CD4-positive, alpha-beta T cell treated with Interleukin-15 for 4 hours (primary cell): ENCODE measurements around the gene LACRT.
A peak's percentile ranks its signal among the peaks of the same experiment; 100 is the strongest.

Experiments used
- DNase-seq: peaks from one replicate; pipeline ENCODE4 v3.0.0-alpha.2; 2020; ENCODE audit warnings: low spot score

The LACRT gene

GRCh38 chr12:54601841-54602240 lies 32.9 kb downstream of the LACRT start:
- no peak for DNase-seq

- no peak for DNase-seq
Observed at GRCh38 chr12:54598970-54599369, 35.7 kb downstream of the LACRT start.

DNA sequence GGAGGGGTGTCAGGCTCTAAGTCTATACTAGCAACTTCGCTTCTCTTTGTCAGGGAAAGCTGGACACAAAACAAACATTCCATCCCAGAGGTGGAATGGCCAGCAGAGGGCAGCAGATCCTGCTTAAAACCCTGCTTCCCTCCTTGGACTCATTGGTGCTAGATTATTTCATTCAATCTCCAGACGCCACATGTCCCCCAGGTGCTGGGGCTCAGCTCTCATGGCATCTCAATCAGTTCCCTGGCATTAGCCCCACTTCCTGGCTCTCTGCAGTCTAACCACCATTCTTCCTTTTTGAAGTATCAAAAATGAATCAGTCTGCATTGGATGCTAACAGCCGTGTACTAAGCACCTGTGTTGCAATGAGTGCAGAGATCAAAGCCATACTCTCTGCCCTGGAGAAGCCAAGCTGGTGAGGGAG lies 38.2 kb downstream of the LACRT start:
- DNase-seq, result peak; percentile 32

DNA sequence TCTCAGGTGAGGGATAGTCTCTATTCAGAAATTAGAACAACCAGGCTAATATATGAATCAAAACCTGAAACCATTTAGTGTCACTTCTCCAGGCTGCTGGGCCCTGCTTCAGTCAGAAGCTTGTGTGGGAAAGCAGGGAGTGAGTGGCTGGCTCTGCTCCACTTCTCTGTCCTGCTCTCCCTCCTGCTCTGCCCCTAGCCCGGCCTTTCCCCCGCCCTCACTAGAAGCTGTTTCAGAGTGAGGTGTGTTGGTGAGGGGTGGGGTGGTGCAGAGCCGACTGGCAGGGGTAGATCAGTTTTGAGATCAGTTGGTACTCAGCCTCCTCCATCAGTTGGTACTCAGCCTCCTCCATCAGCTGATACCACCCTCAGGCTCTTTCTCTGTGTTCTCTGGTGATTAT lies 39.2 kb downstream of the LACRT start:
- no peak for DNase-seq

DNA sequence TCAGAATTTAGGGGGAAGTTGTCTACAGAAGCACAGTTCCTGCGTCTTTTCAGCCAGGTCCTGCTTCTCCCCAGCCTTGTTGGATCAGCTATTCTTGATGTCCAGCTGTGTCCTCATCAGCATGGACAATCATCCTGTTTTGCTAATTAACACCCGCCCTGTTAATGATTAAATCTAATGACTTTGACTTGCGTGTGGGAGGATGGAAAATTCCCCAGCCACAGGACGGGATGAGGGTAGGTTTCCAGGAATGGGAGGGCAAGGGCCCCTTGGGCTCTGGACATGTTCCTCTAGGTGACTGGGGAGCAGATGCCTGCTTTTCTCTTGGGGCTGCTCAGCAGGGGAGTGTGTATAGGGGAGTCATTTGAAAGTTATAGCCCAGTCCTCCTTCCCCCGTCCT lies 41.0 kb downstream of the LACRT start:
- no peak for DNase-seq

- no peak for DNase-seq
Observed at GRCh38 chr12:54593135-54593534, 41.6 kb downstream of the LACRT start.

DNA sequence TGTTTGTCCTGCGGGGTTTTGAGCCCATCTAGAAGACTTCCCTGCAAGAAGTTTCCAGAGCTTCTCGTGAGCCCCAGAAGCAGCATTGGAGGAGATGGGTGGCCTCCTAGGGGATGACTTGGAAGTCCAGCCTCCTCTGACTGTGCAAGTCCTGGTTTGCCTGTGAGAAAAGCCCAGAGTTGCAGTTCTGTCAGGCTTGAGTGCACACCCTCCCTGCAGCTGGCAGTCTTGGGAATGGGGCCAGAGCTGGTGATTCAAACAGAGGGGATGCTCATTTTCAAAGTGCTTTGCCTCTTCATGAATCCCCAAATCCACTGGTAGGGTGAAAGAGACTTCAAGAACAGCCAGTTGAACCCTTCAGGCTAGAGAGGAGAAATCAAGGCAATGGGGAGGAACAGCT lies 42.4 kb downstream of the LACRT start:
- DNase-seq, result no peak

GRCh38 chr12:54590978-54591591 lies 43.6 kb downstream of the LACRT start:
- DNase-seq, result no peak

DNA sequence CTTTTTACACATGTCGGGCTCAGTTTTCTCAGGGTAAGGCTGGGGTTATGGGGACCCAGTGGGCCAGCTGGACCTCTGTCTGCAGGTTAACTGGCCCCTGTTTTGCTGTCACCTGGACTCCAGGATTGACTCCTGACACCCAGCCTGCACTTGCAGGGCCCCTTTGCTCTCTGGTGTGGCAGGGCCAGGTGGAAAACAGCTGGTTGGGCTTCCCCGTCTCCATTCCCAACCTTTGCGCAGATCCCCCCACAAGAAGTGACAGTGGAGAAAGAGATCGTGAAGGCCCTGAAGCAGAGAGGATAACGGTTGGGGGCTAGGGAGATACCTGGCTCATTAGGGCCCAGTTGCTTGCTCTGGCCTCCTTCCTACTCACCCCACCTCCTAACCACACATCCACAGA lies 44.7 kb downstream of the LACRT start:
- no peak for DNase-seq

- no peak for DNase-seq
Observed at GRCh38 chr12:54588890-54589267, 45.8 kb downstream of the LACRT start.

DNA sequence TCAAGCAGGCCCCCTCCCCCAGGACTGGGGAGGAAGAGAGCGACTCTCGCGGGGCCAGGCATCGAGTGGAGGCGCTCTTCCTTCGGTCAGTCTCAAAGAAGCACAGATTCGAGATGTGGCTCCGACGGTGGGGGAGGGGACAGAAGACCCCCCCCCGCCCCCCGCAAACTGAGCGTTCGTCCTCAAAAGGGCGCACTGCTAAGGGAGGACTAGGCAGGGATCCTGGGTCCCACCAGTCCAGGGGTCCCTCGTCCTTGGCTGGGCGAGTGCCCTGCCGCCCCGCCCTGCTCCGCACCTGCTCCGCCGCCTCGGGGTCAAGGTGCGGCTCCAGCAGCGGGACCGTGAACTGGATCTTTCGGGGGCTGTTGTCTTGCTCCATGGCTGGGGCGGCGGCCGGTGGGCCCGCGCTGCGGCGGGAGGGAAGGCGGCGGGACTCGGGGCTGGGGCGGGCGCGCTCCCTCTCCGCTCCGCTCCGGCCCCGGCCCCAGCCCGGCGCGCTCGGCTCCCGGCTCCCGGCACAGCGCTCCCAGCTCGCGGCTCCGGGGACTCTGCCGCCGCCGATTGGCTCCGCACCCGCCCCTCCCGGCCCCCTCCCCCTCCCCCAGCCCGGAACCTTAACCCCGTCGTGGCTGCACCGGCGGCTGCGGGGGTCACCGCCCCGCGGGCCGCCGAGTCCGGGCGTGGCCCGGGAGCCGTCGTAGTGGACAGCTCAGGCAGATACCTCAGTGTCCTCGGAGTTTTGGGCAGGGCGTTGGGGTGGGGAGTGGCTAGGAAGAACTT lies 46.4 kb downstream of the LACRT start, which contains the start of gene PPP1R1A:
Gene PPP1R1A, minus strand, starts transcription at position 550 of the 780 bp plus-strand sequence. Its CDS starts 171 bp downstream, at position 379.
- no peak for DNase-seq

DNA sequence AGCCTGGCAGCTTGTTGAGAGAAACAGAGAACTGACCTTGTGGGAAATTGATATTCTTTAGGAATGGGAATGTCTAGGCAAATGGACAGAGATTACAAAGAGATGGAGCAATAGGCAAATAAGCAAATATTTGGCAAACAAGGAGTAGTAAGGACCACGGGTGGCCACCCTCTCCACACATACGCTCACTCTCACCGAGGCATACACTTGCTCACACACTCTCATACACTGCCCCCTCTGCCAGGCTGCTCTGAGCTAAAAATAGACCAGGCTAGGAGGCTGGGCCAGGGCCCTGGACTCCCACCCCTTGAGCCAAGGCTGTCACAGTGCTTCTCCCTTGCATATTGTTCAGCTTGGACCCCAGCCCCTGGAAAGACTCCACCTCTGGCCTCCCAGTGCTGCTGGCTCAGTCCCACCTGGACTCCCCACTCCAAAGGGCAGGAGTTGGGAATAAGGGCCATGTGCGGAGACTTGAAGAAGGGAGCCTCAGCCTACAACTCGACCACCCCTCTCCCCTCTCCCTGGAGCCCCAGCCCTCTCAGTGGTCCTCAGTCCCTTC lies 47.3 kb downstream of the LACRT start:
- no peak for DNase-seq

DNA sequence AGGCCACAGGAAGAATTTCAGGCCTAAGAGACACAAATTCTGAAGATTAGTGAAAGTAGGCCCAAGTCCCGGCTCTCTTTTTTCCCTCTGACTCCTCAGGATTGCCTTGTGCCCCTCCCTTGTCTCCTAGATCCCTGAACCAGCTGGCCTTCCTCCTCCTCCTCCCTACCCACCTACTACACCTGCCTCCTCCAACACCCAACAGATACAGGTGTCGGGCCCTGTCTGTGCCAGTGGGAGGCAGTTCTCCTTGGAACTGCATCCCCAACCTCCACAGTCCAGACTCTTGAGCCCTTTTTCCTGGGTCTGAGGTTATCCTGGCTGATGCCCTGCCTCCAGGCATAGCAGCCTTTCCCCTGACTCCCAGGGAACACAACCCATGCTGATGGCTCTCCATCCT lies 48.1 kb downstream of the LACRT start:
- DNase-seq, result no peak

DNA sequence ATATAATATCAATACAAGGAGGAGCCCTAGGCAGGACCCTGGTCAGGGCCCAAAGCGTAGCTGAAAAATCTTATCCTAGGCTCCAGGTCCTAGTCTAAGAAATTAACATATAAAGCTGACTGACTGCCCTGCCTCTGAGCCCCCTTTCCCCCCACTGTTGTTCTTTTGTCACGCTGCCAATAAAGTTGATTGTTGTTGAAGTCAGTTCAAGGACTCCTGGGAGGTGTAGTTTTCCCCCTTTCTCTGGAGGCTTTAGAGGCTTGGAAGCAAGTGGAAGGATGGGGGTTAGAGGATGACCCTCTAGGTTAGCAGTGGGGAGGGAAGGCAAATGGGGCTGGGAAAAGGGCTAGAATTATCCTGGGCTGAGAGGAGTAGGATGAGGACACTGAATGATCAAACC lies 49.5 kb downstream of the LACRT start:
- no peak for DNase-seq

DNA sequence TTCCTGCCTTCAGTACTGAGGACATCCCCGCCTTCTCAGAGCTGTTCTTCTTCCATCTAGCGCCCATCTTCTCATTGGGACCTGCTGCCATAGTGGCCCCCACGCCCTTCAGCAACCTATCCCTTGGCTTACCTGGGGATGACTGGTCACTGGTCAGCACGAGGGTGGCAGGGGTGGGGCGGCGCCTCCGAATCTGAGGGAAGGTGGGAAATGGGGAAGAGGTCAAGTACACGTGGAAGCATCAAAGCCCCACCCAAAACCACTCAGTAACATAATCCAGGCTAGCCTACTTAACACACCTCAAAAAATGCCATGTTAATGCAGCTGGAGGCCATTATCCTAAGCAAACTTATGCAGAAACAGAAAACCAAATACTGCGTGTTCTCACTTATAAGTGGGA lies 50.6 kb downstream of the LACRT start:
- no peak for DNase-seq

GRCh38 chr12:54583726-54584125 lies 51.0 kb downstream of the LACRT start:
- no peak for DNase-seq

GRCh38 chr12:54581412-54581811 lies 53.3 kb downstream of the LACRT start:
- DNase-seq, result no peak
